ENCODE results near the gene SRD5A1. TPM values are rescaled to one million over a fixed set of nuclear protein-coding genes. Genes with fewer than 3 reads are reported as not detected.
"Not testable (repeated sequence)": the region's sequence is repeated elsewhere in the genome, so short reads cannot be mapped to it uniquely, and the experiment has no call there.

Gene SRD5A1
- total RNA-seq, 1 donor from 2014 or later: 47.2 TPM

GRCh38 chr5:6642655-6643054, 9.4 kb downstream of the SRD5A1 start:
- Mint-ChIP-seq H3K4me1 (ENCODE audit: low read depth, unreplicated experiment) (no peaks in the 10 kb centered on the region), H3K27ac (ENCODE audit: unreplicated experiment) (no peak overlapping the region), H3K9me3 (ENCODE audit: unreplicated experiment) (no peaks in the 10 kb centered on the region), H3K4me3 (ENCODE audit: unreplicated experiment) (no peak overlapping the region), H3K27me3 (ENCODE audit: unreplicated experiment) (no peaks in the 10 kb centered on the region), H3K36me3 (ENCODE audit: unreplicated experiment) (peaks cover 6% of the 10 kb centered on the region)
- TF ChIP-seq, protein P1, sequence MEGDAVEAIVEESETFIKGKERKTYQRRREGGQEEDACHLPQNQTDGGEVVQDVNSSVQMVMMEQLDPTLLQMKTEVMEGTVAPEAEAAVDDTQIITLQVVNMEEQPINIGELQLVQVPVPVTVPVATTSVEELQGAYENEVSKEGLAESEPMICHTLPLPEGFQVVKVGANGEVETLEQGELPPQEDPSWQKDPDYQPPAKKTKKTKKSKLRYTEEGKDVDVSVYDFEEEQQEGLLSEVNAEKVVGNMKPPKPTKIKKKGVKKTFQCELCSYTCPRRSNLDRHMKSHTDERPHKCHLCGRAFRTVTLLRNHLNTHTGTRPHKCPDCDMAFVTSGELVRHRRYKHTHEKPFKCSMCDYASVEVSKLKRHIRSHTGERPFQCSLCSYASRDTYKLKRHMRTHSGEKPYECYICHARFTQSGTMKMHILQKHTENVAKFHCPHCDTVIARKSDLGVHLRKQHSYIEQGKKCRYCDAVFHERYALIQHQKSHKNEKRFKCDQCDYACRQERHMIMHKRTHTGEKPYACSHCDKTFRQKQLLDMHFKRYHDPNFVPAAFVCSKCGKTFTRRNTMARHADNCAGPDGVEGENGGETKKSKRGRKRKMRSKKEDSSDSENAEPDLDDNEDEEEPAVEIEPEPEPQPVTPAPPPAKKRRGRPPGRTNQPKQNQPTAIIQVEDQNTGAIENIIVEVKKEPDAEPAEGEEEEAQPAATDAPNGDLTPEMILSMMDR (IDR thresholded peaks at IDR 0.05; ENCODE audit: partially characterized antibody, unreplicated experiment): no peak
- DNase-seq: no peak

DNA sequence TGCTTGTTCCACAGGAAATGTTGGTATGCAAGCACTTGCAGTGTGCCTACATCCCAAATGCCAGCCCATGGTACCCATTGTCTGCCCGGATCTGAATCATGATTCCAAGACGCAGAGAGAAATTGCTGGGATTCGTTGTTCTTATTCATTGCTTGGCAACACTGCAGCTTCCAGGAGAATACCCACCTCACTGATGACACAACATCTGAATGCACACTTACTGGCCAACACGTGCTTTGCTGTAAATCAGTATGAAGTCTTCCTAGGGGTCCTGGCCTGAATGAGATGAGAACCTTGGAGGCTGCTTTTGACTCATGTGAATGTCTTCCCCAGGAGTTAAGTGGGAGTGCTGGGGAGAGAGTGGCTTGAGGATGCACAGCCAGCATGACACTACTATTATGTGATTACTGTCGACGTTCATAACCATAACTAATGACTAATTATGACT, 11.6 kb downstream of the SRD5A1 start:
- TF ChIP-seq, protein P1 (IDR thresholded peaks at IDR 0.05; ENCODE audit: partially characterized antibody, unreplicated experiment): no peak
- no peak overlapping the region for H3K4me3 Mint-ChIP-seq (ENCODE audit: unreplicated experiment)
- H3K9me3 Mint-ChIP-seq (ENCODE audit: unreplicated experiment): peaks cover 3% of the 10 kb centered on the region
- DNase-seq: no peak
- peaks cover 8% of the 10 kb centered on the region for H3K36me3 Mint-ChIP-seq (ENCODE audit: unreplicated experiment)
- H3K27ac Mint-ChIP-seq (ENCODE audit: unreplicated experiment): no peak overlapping the region
- H3K4me1 Mint-ChIP-seq (ENCODE audit: low read depth, unreplicated experiment): no peaks in the 10 kb centered on the region
- H3K27me3 Mint-ChIP-seq (ENCODE audit: unreplicated experiment): no peaks in the 10 kb centered on the region

DNA sequence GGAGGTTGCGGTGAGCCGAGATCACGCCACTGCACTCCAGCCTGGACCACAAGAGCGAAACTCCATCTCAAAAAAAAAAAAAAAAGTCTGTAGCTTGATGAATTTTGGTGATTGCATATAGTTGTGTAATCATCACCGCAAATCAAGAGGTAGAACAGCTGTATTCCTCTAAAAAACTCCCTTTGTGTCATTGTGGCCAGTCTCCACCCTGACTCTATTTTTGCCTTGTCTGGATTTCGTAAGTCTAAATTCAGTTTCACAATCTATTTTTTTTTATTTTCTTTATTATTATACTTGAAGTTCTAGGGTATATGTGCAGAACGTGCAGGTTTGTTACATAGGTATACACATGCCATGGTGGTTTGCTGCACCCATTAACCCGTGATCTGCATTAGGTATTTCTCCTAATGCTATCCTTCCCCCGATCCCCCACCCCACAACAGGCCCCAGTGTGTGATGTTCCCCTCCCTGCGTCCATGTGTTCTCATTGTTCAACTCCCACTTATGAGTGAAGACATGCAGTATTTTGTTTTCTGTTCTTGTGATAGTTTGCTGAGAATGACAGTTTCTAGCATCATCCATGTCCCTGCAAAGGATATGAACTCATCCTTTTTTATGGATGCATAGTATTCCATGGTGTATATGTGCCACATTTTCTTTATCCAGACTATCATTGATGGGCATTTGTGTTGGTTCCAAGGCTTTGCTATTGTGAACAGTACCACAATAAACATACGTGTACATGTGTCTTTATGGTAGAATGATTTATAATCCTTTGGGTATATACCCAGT, 12.5 kb downstream of the SRD5A1 start:
- H3K27me3 Mint-ChIP-seq (ENCODE audit: unreplicated experiment); DNase-seq; H3K4me1 Mint-ChIP-seq (ENCODE audit: low read depth, unreplicated experiment); H3K27ac Mint-ChIP-seq (ENCODE audit: unreplicated experiment); H3K9me3 Mint-ChIP-seq (ENCODE audit: unreplicated experiment); H3K4me3 Mint-ChIP-seq (ENCODE audit: unreplicated experiment): not testable (repeated sequence)
- peaks cover 12% of the 10 kb centered on the region for H3K36me3 Mint-ChIP-seq (ENCODE audit: unreplicated experiment)

GRCh38 chr5:6649186-6649585, 15.9 kb downstream of the SRD5A1 start:
- H3K9me3 Mint-ChIP-seq (ENCODE audit: unreplicated experiment): peaks cover 5% of the 10 kb centered on the region
- H3K27ac Mint-ChIP-seq (ENCODE audit: unreplicated experiment): no peak overlapping the region
- TF ChIP-seq, protein P1 (IDR thresholded peaks at IDR 0.05; ENCODE audit: partially characterized antibody, unreplicated experiment): no peak
- DNase-seq: no peak
- H3K4me3 Mint-ChIP-seq (ENCODE audit: unreplicated experiment): no peak overlapping the region
- H3K36me3 Mint-ChIP-seq (ENCODE audit: unreplicated experiment): peaks cover 12% of the 10 kb centered on the region
- peaks cover 6% of the 10 kb centered on the region for H3K4me1 Mint-ChIP-seq (ENCODE audit: low read depth, unreplicated experiment)
- no peaks in the 10 kb centered on the region for H3K27me3 Mint-ChIP-seq (ENCODE audit: unreplicated experiment)

DNA sequence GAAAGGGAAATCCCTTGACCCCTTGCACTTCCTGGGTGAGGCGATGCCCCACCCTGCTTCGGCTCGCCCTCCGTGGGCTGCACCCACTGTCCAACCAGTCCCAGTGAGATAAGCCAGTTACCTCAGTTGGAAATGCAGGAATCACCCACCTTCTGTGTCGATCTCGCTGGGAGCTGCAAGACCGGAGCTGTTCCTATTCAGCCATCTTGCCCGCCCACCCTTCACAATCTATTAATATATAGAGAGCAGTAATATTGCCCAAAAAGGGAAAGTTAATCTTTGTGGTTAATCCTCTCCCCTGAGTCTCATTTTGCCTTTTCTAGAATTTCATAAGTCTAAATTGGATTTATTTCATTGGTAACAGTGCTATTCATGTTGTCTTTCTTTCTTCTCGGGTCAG, 16.4 kb downstream of the SRD5A1 start:
- TF ChIP-seq, protein P1 (IDR thresholded peaks at IDR 0.05; ENCODE audit: partially characterized antibody, unreplicated experiment): no peak
- Mint-ChIP-seq H3K9me3 (ENCODE audit: unreplicated experiment) (peaks cover 5% of the 10 kb centered on the region), H3K4me1 (ENCODE audit: low read depth, unreplicated experiment) (peaks cover 6% of the 10 kb centered on the region), H3K4me3 (ENCODE audit: unreplicated experiment) (no peak overlapping the region), H3K27ac (ENCODE audit: unreplicated experiment) (no peak overlapping the region), H3K27me3 (ENCODE audit: unreplicated experiment) (no peaks in the 10 kb centered on the region), H3K36me3 (ENCODE audit: unreplicated experiment) (peaks cover 12% of the 10 kb centered on the region)
- no peak for DNase-seq
